Caco-2 (cell line): ENCODE results near the gene PCDHB1. TPM values are rescaled to one million over a fixed set of nuclear protein-coding genes. Genes with fewer than 3 reads are reported as not detected.

Source experiments
- BruUV-seq: library from RNA; stranded (reverse); fragments of 400-500 nt; replicated peaks from 2 replicates; lab custom pipeline; 2021; lab: Mats Ljungman, UMichigan
- CTCF ChIA-PET: fragments of 300-600 bp; sonication (Branson Sonifier 250); formaldehyde crosslinking; loops from one replicate; lab custom pipeline; 2022; ENCODE audit warnings: antibody characterized with exemption; lab: Charles Lee
- POLR2A ChIA-PET: fragments of 300-600 bp; sonication (Branson Sonifier 250); formaldehyde crosslinking; loops from one replicate; lab custom pipeline; 2022; ENCODE audit warnings: antibody characterized with exemption; lab: Charles Lee
- DNase-seq, 2 experiments: peaks; one replicate each; pipeline versions ENCODE4 v3.0.0 to v3.0.0-alpha.2; 2020 to 2022
- H3K27me3 ChIP-seq: replicated peaks from 2 replicates; pipeline ENCODE4 v1.6.0; 2011; ENCODE audit warnings: low read length; ENCODE audit not compliant: control insufficient read depth, insufficient read depth
- H3K36me3 ChIP-seq: 2 replicates; pipeline ENCODE4 v1.5.1; 2011; ENCODE audit warnings: low read length; ENCODE audit not compliant: control insufficient read depth, insufficient read depth
- H3K4me1 ChIP-seq: fragments of 250-450 bp; sonication (Bioruptor Pico); 2 replicates; pipeline ENCODE4 v1.5.1; 2020; ENCODE audit warnings: mild to moderate bottlenecking
- H3K4me3 ChIP-seq: 2 replicates; pipeline ENCODE4 v1.5.1; 2011; ENCODE audit warnings: low read depth, mild to moderate bottlenecking, control low read depth, low read length
- H3K9me3 ChIP-seq: fragments of 250-450 bp; sonication (Bioruptor Pico); 2 replicates; pipeline ENCODE4 v1.5.1; 2020; ENCODE audit warnings: mild to moderate bottlenecking, moderate library complexity
- H3K27ac Mint-ChIP-seq: one replicate; pipeline ENCODE4 v1.8.0; 2022; ENCODE audit warnings: mixed read lengths; ENCODE audit not compliant: unreplicated experiment
- H3K27me3 Mint-ChIP-seq: one replicate; pipeline ENCODE4 v1.8.0; 2022; ENCODE audit warnings: mixed read lengths; ENCODE audit not compliant: insufficient read depth, unreplicated experiment
- H3K36me3 Mint-ChIP-seq: one replicate; pipeline ENCODE4 v1.8.0; 2022; ENCODE audit warnings: mild to moderate bottlenecking, mixed read lengths; ENCODE audit not compliant: insufficient read depth, unreplicated experiment
- H3K4me1 Mint-ChIP-seq: one replicate; pipeline ENCODE4 v1.8.0; 2022; ENCODE audit warnings: low read depth, mixed read lengths; ENCODE audit not compliant: unreplicated experiment
- H3K4me3 Mint-ChIP-seq: one replicate; pipeline ENCODE4 v1.8.0; 2022; ENCODE audit warnings: mild to moderate bottlenecking, moderate library complexity, mixed read lengths; ENCODE audit not compliant: unreplicated experiment
- H3K9me3 Mint-ChIP-seq: one replicate; pipeline ENCODE4 v1.8.0; 2022; ENCODE audit warnings: mixed read lengths; ENCODE audit not compliant: unreplicated experiment
- intact Hi-C: fragments of 100-400 bp; cut with micrococcal nuclease; formaldehyde crosslinking; loops from one replicate; pipeline ENCODE4 v1.10.0; 2022; ENCODE audit not compliant: unreplicated experiment
- total RNA-seq: library from RNA; stranded (reverse); gene quantifications from 2 replicates; pipeline ENCODE4 v1.2.3, GENCODE V29; 2022
- TF ChIP-seq, protein P1 (sequence below), 2 experiments: fragments of 200-600 bp in 1 of 2; IDR thresholded peaks; 1 replicate in 1 of 2; 2 replicates in 1 of 2; pipeline versions ENCODE4 v1.5.1 to v1.8.0; 2011 to 2022; ENCODE audit warnings: antibody characterized with exemption in 1 of 2, control low read depth in 1 of 2, inconsistent platforms in 1 of 2, low read depth in 1 of 2, low read length in 1 of 2, mild to moderate bottlenecking in 1 of 2, moderate library complexity in 1 of 2; ENCODE audit not compliant: insufficient read depth in 1 of 2, severe bottlenecking in 1 of 2, unreplicated experiment in 1 of 2

PCDHB1 gene
- total RNA-seq, 1 experiment from 2014 or later = not detected

DNA sequence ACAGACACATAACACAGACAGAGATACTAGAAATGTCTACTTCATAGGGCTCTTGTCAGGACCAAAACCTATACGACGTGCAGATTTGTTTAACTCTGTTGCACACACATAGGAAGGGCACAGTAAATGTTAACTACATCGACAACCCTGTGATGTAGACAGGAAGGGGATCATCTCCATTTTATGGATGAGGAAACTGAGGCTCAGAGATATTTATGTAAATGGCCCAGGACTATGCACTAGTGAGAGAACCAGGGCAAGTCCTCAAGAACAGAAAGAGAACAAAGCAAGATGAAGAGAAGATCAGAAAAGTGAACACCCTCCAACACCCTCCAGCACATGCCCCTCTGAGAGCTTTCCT is 48.6 kb upstream of the PCDHB1 start:
- Histone ChIP-seq H3K27me3 (no peaks in the 10 kb centered on the region), H3K4me1 (no peaks in the 10 kb centered on the region), H3K9me3 (no peaks in the 10 kb centered on the region), H3K36me3 (no peaks in the 10 kb centered on the region), H3K4me3 (no peak overlapping the region)
- no peaks in the 10 kb centered on the region for H3K36me3 Mint-ChIP-seq
- POLR2A ChIA-PET = no interaction called here
- TF ChIP-seq, protein P1, sequence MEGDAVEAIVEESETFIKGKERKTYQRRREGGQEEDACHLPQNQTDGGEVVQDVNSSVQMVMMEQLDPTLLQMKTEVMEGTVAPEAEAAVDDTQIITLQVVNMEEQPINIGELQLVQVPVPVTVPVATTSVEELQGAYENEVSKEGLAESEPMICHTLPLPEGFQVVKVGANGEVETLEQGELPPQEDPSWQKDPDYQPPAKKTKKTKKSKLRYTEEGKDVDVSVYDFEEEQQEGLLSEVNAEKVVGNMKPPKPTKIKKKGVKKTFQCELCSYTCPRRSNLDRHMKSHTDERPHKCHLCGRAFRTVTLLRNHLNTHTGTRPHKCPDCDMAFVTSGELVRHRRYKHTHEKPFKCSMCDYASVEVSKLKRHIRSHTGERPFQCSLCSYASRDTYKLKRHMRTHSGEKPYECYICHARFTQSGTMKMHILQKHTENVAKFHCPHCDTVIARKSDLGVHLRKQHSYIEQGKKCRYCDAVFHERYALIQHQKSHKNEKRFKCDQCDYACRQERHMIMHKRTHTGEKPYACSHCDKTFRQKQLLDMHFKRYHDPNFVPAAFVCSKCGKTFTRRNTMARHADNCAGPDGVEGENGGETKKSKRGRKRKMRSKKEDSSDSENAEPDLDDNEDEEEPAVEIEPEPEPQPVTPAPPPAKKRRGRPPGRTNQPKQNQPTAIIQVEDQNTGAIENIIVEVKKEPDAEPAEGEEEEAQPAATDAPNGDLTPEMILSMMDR (IDR thresholded peaks at IDR 0.05; ENCODE audit: insufficient read depth in 1 of 2, low read depth in 1 of 2, low read length in 1 of 2, severe bottlenecking in 1 of 2, unreplicated experiment in 1 of 2) = no peak
- intact Hi-C loops = no loop called here
- peaks cover 9% of the 10 kb centered on the region for H3K9me3 Mint-ChIP-seq
- no TSS peak for BruUV-seq
- DNase-seq = no peak
- H3K4me3 Mint-ChIP-seq = no peak overlapping the region
- CTCF ChIA-PET = no interaction called here
- no peak overlapping the region for H3K27ac Mint-ChIP-seq
- H3K27me3 Mint-ChIP-seq = no peaks in the 10 kb centered on the region
- H3K4me1 Mint-ChIP-seq = no peaks in the 10 kb centered on the region

DNA sequence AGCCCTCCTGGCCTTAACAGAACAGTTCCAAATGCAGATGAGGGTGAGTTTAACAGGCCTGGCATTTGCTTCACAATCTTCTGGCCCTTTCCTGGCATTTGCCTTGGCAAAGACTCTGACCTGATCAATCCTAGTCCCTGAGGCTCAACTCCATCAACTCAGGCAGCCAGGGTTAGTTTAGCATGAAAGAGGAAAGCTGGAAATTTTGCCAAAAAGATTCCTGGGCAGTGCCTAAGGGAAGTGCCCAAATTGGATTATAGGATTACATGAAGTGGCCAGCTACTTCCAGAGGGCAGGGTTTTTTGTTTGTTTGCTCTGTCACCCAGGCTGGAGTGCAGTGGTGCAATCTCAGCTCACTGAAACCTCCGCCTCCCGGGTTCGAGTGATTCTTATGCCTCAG is 48.1 kb upstream of the PCDHB1 start:
- BruUV-seq = no TSS peak
- Mint-ChIP-seq H3K27me3 (no peaks in the 10 kb centered on the region), H3K4me1 (no peaks in the 10 kb centered on the region), H3K9me3 (peaks cover 9% of the 10 kb centered on the region), H3K4me3 (no peak overlapping the region), H3K27ac (no peak overlapping the region), H3K36me3 (no peaks in the 10 kb centered on the region)
- CTCF ChIA-PET = no interaction called here
- POLR2A ChIA-PET = no interaction called here
- H3K4me3 ChIP-seq = no peak overlapping the region
- no peak for DNase-seq
- H3K9me3 ChIP-seq = no peaks in the 10 kb centered on the region
- intact Hi-C loops = no loop called here
- TF ChIP-seq, protein P1 (IDR thresholded peaks at IDR 0.05; ENCODE audit: insufficient read depth in 1 of 2, low read depth in 1 of 2, low read length in 1 of 2, severe bottlenecking in 1 of 2, unreplicated experiment in 1 of 2) = no peak
- H3K27me3 ChIP-seq = no peaks in the 10 kb centered on the region
- no peaks in the 10 kb centered on the region for H3K4me1 ChIP-seq
- no peaks in the 10 kb centered on the region for H3K36me3 ChIP-seq

DNA sequence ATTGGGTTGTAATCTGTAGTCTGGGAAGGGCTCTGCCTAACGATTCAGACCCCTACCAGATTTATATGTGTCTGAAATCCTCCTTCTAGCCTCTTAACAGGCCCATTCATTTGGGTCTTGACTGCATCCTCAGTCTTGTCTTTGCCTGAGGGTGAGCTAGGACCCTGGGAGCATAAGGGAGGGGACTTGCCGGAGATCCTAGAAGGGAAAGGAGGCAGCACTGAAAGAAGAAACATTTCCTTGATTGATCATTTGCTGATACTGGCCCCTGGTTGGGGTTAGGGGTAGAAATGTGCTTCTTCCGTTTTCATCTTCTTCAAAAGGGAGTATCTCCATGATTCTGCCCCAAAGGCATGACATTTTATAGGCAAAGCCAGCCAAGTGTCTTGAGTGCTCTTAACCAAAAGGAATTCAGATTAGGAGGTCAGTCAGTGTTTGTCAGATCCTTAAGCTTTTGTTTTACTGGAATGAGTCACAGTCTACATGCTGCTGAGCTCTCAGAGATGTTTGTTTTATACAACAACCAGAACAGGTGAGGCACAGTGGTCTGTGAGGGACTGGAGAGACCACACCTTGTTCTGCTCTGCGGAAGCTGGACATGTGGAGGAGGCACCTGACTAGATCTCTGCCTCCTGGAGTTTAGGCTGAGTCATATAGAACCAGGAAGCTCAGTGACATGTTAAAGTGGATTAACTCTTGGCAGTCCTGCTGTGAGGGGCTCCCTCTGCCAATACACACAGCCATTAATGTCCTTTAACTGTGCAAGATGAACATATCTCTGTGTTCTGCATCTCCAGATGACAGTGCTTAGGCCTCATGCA is 47.2 kb upstream of the PCDHB1 start:
- Mint-ChIP-seq H3K36me3 (no peaks in the 10 kb centered on the region), H3K27me3 (no peaks in the 10 kb centered on the region), H3K4me3 (no peak overlapping the region), H3K4me1 (no peaks in the 10 kb centered on the region), H3K9me3 (peaks cover 9% of the 10 kb centered on the region), H3K27ac (no peak overlapping the region)
- TF ChIP-seq, protein P1 (IDR thresholded peaks at IDR 0.05; ENCODE audit: insufficient read depth in 1 of 2, low read depth in 1 of 2, low read length in 1 of 2, severe bottlenecking in 1 of 2, unreplicated experiment in 1 of 2) = no peak
- DNase-seq = peak; percentile 5 to 48
- CTCF ChIA-PET = no interaction called here
- intact Hi-C loops = no loop called here
- Histone ChIP-seq H3K4me1 (no peaks in the 10 kb centered on the region), H3K36me3 (no peaks in the 10 kb centered on the region), H3K27me3 (no peaks in the 10 kb centered on the region), H3K4me3 (no peak overlapping the region), H3K9me3 (no peaks in the 10 kb centered on the region)
- no TSS peak for BruUV-seq
- POLR2A ChIA-PET = no interaction called here
